RWPE1 (cell line): ENCODE measurements around the gene EMILIN3.

ENCODE experiments used
- CTCF ChIA-PET: fragments of 350-600 bp; sonication (Branson Sonifier 250); formaldehyde crosslinking; extraction: SDS; loops from one replicate; lab custom pipeline; 2021; lab: Yijun Ruan, JAX
- POLR2A ChIA-PET: fragments of 400-600 bp; formaldehyde crosslinking; extraction: SDS; loops from one replicate; lab custom pipeline; 2020; ENCODE audit warnings: antibody characterized with exemption; ENCODE audit not compliant: low non-redundant PET; lab: Yijun Ruan, JAX
- DNase-seq: peaks from one replicate; pipeline ENCODE4 v3.0.0; 2012; ENCODE audit warnings: low spot score
- H3K27ac ChIP-seq: fragments of 450-650 bp; 2 replicates; pipeline ENCODE4 v1.5.1; 2017
- TF ChIP-seq, protein P1 (sequence below): fragments of 450-650 bp; conservative IDR thresholded peaks from 2 replicates; pipeline ENCODE4 v1.5.1; 2017; ENCODE audit warnings: low read depth, mild to moderate bottlenecking

Gene EMILIN3

GRCh38 chr20:41403604-41404003, 37.0 kb upstream of the EMILIN3 start:
- DNase-seq = no peak
- POLR2A ChIA-PET = interaction anchor here (0.7 kb wide), 1 partner anchor 46 kb away, joined by 3 read pairs; no protein-coding TSS in a partner anchor
- CTCF ChIA-PET = no interaction called here
- TF ChIP-seq, protein P1, sequence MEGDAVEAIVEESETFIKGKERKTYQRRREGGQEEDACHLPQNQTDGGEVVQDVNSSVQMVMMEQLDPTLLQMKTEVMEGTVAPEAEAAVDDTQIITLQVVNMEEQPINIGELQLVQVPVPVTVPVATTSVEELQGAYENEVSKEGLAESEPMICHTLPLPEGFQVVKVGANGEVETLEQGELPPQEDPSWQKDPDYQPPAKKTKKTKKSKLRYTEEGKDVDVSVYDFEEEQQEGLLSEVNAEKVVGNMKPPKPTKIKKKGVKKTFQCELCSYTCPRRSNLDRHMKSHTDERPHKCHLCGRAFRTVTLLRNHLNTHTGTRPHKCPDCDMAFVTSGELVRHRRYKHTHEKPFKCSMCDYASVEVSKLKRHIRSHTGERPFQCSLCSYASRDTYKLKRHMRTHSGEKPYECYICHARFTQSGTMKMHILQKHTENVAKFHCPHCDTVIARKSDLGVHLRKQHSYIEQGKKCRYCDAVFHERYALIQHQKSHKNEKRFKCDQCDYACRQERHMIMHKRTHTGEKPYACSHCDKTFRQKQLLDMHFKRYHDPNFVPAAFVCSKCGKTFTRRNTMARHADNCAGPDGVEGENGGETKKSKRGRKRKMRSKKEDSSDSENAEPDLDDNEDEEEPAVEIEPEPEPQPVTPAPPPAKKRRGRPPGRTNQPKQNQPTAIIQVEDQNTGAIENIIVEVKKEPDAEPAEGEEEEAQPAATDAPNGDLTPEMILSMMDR = no peak
- no peak overlapping the region for H3K27ac ChIP-seq

GRCh38 chr20:41398408-41398807, 31.8 kb upstream of the EMILIN3 start:
- POLR2A ChIA-PET = interaction anchor here (0.9 kb wide), 1 partner anchor 54 kb away, joined by 5 read pairs; no protein-coding TSS in a partner anchor
- no peak for DNase-seq
- H3K27ac ChIP-seq = no peak overlapping the region
- TF ChIP-seq, protein P1 = no peak
- CTCF ChIA-PET = interaction anchor here (0.6 to 1.1 kb wide), 7 partner anchors 25 to 432 kb away, joined by 3 read pairs; no protein-coding TSS in a partner anchor

DNA sequence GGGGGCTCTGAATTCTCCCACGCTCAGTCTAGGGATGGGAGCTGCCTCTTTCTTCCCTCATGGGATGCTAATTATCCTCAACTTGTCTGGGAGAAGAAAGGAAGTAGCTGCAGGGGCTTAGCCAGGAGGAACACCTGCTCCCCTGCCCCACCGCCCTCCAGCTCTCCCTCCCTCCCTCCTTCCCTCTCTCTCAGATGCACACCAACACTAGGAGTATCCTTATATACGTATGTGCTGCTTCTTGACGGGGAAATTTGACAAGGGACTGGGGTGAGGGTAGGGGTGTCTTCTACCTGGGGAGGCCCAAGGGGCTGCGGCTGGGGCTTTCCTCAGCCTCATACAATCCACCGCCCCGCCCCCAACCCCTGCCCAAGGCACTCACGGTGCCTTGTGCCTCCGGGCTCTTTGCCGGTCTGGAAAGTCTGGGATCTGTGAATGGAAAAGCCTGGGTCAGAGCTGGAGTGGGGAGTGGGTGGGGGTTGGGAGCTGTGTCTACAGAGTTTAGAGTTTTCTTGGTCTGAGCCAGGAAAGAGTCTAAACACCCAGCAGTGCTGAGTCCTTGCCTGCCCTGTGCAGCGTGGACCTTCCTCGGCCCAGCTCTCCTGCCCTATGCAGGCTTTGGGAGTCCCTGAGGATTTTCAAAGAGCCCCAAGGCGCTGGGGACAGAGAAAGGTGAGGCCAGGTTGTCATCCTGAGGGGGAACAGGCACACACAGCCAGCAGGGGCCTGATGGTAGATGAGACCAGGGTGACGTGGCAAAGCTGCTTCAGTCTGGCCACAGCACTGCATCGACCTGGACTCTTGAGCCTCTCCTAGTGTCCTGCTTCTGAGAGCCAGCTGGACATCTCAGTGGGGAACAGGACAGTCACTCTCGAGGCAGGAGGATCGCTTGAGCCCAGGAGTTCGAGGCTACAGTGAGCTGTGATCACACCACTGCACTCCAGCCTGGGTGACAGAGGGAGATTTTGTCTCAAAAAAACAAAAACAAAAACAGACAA, 29.3 kb upstream of the EMILIN3 start:
- TF ChIP-seq, protein P1 = no peak
- no peak overlapping the region for H3K27ac ChIP-seq
- DNase-seq = no peak
- CTCF ChIA-PET = interaction anchor here (0.5 to 0.6 kb wide), 2 partner anchors 15 to 103 kb away, joined by 3 read pairs; no protein-coding TSS in a partner anchor
- POLR2A ChIA-PET = no interaction called here

DNA sequence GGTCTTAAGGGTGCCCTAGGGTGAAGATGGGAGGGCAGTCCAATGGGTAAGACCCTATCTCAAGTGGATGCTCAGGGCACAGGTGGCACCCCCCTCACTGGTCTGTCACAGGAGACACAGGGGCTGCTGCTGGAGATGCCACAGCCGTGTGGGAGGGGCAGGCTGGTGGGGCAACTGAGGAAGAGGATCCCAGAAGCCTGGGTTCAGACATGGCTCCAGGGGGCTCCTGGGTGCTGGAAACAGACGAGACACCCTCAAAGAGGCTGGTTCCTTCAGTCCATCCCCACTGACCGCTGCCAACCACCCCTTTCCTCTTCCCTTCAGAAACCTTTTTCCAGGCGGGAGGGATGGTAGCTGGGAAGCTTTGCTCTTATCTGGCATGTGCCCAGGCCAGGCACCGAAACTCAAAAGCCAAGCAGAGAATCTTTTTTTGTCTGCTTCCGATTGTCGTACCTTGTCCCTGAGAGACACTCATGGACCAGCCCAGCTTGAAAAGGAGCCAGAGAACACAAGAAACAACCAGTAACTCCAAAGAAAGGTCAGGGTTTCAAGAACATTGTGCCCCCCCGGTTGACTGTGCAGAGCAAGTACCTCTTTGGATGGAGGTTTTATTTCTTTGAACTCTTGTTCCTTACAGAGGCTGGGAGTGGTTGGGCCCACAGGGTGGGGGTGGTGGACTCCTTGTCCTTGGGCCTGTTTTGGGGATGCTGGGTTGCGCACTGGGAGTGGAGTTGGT, 28.5 kb upstream of the EMILIN3 start:
- DNase-seq = no peak
- TF ChIP-seq, protein P1 = no peak
- no peak overlapping the region for H3K27ac ChIP-seq
- POLR2A ChIA-PET = no interaction called here
- CTCF ChIA-PET = no interaction called here

GRCh38 chr20:41394081-41394480, 27.5 kb upstream of the EMILIN3 start:
- ChIA-PET POLR2A (no interaction called here), CTCF (no interaction called here)
- TF ChIP-seq, protein P1 = no peak
- H3K27ac ChIP-seq = no peak overlapping the region
- DNase-seq = no peak

- POLR2A ChIA-PET = no interaction called here
Measured at GRCh38 chr20:41393705-41394066, 27.1 kb upstream of the EMILIN3 start.

More at GRCh38 chr20:41393705-41394066, 27.1 kb upstream of the EMILIN3 start:
- no peak overlapping the region for H3K27ac ChIP-seq
- CTCF ChIA-PET = no interaction called here
- DNase-seq = no peak
- TF ChIP-seq, protein P1 = no peak
